K562 (cell line): Measurements from ENCODE around the gene TBX19. TPM values are rescaled to one million over a fixed set of nuclear protein-coding genes. Genes with fewer than 3 reads are reported as not detected.

Source experiments
- ATAC-seq: fragments of 200-7000 bp; cut with Tn5 transposase; 3 replicates; pipeline ENCODE4 v1.9.1; 2020; ENCODE audit warnings: moderate library complexity
- BruUV-seq: library from RNA; stranded (reverse); fragments of 400-500 nt; replicated peaks from 2 replicates; lab custom pipeline; 2021; lab: Mats Ljungman, UMichigan
- CTCF ChIA-PET: fragments of 300-600 bp; formaldehyde crosslinking; extraction: SDS; loops from one replicate; lab custom pipeline; 2021; ENCODE audit warnings: low intra/inter-chr PET ratio; lab: Yijun Ruan, JAX
- POLR2A ChIA-PET: fragments of 300-600, 350-650 bp; sonication (Branson Sonifier 250); formaldehyde crosslinking; extraction: SDS; loops from one replicate; lab custom pipeline; 2021; ENCODE audit warnings: antibody characterized with exemption, inconsistent platforms; lab: Yijun Ruan, JAX
- DNase-seq, 4 experiments: peaks; one replicate each; pipeline versions ENCODE4 v3.0.0 to v3.0.0-alpha.2; 2011 to 2018; ENCODE audit warnings: low spot score in 3 of 4, mixed read lengths in 3 of 4; ENCODE audit errors: extremely low read depth in 1 of 4
- FAIRE-seq: peaks from 2 replicates; lab custom pipeline; 2011; peaks lifted over from hg19 to GRCh38; lab: Jason Lieb, UNC
- H2AFZ ChIP-seq: 2 replicates; pipeline ENCODE4 v1.6.0; 2011; ENCODE audit warnings: low read depth, low read length, control low read depth, inconsistent platforms
- H3K27ac ChIP-seq: fragments of 200-600 bp; 3 replicates; pipeline ENCODE4 v1.8.0; 2011; ENCODE audit warnings: low read depth, mild to moderate bottlenecking, control low read depth, inconsistent platforms, low read length, moderate library complexity, mixed read lengths; ENCODE audit errors: extremely low read depth
- H3K27me3 ChIP-seq, 2 experiments: fragments of 300-600 bp in 1 of 2; 2 replicates in 1 of 2; 3 replicates in 1 of 2; pipeline versions ENCODE4 v1.6.0 to v1.8.0; 2011; ENCODE audit warnings: inconsistent platforms in 2 of 2, low read length in 2 of 2, mild to moderate bottlenecking in 1 of 2, mixed read lengths in 1 of 2, moderate library complexity in 1 of 2; ENCODE audit not compliant: control insufficient read depth in 2 of 2, insufficient read depth in 2 of 2
- H3K36me3 ChIP-seq: fragments of 300-600 bp; 3 replicates; pipeline ENCODE4 v1.8.0; 2011; ENCODE audit warnings: mild to moderate bottlenecking, low read length, inconsistent platforms; ENCODE audit not compliant: control insufficient read depth, insufficient read depth
- H3K4me1 ChIP-seq, 2 experiments: fragments of 200-600 bp in 1 of 2; replicated peaks in 1 of 2; 2 replicates in 1 of 2; 3 replicates in 1 of 2; pipeline versions ENCODE4 v1.5.1 to v1.8.0; 2011; ENCODE audit warnings: inconsistent platforms in 2 of 2, low read length in 2 of 2, mild to moderate bottlenecking in 1 of 2, mixed read lengths in 1 of 2, moderate library complexity in 1 of 2; ENCODE audit not compliant: control insufficient read depth in 2 of 2, insufficient read depth in 2 of 2
- H3K4me2 ChIP-seq: 2 replicates; pipeline ENCODE4 v1.6.1; 2011; ENCODE audit warnings: low read length, control low read depth, inconsistent platforms, mixed read lengths; ENCODE audit not compliant: insufficient read depth
- H3K4me3 ChIP-seq: fragments of 200-600 bp; sonication (generic), shearing (Covaris generic); 2 replicates; pipeline ENCODE4 v1.5.1; 2016; ENCODE audit warnings: control low read depth, inconsistent platforms
- H3K79me2 ChIP-seq: fragments of 200-600 bp; 3 replicates; pipeline ENCODE4 v1.8.0; 2011; ENCODE audit warnings: low read length, inconsistent platforms; ENCODE audit not compliant: control insufficient read depth, insufficient read depth
- H3K9ac ChIP-seq, 2 experiments: 2 replicates each; pipeline versions ENCODE4 v1.6.0 to v1.6.1; 2011; ENCODE audit warnings: low read depth in 2 of 2, low read length in 2 of 2, control low read depth in 1 of 2, inconsistent platforms in 1 of 2, mild to moderate bottlenecking in 1 of 2, mixed read lengths in 1 of 2; ENCODE audit not compliant: insufficient read depth in 1 of 2
- H3K9me1 ChIP-seq: one replicate; pipeline ENCODE4 v1.6.0; 2011; ENCODE audit warnings: inconsistent platforms, mild to moderate bottlenecking, low read length, moderate library complexity; ENCODE audit not compliant: control insufficient read depth, insufficient read depth
- H3K9me3 ChIP-seq: replicated peaks from 2 replicates; pipeline ENCODE4 v1.5.1; 2011; ENCODE audit warnings: low read depth, low read length, inconsistent platforms; ENCODE audit not compliant: control insufficient read depth, insufficient read depth
- H4K20me1 ChIP-seq: replicated peaks from 2 replicates; pipeline ENCODE4 v1.6.1; 2011; ENCODE audit warnings: low read length, inconsistent platforms, mixed read lengths; ENCODE audit not compliant: control insufficient read depth, insufficient read depth
- CBFA2T2 ChIP-seq: fragments of 450-650 bp; conservative IDR thresholded peaks from 2 replicates; pipeline ENCODE4 v1.6.1; 2017; ENCODE audit warnings: mild to moderate bottlenecking
- ESRRB ChIP-seq: fragments of 250-450 bp; sonication (Bioruptor Pico); IDR thresholded peaks from 2 replicates; pipeline ENCODE4 v1.5.0; 2020; ENCODE audit warnings: mild to moderate bottlenecking, moderate library complexity, borderline replicate concordance
- HIVEP1 ChIP-seq: fragments of 250-450 bp; sonication (Bioruptor Pico); IDR thresholded peaks from 2 replicates; pipeline ENCODE4 v1.4.0; 2020; ENCODE audit warnings: mild to moderate bottlenecking
- KDM4B ChIP-seq, 2 experiments: fragments of 450-650 bp in 1 of 2; sonication (generic) in 1 of 2; IDR thresholded peaks; 2 replicates each; pipeline ENCODE4 v1.6.1; 2016 to 2017; ENCODE audit warnings: borderline replicate concordance in 2 of 2, antibody characterized with exemption in 1 of 2, low read depth in 1 of 2, mild to moderate bottlenecking in 1 of 2
- MIER1 ChIP-seq: fragments of 450-650 bp; IDR thresholded peaks from 2 replicates; pipeline ENCODE4 v1.6.1; 2016; ENCODE audit warnings: antibody characterized with exemption, mild to moderate bottlenecking, low read depth
- NFIC ChIP-seq: fragments of 450-650 bp; IDR thresholded peaks from 2 replicates; pipeline ENCODE4 v1.6.1; 2017; ENCODE audit warnings: mild to moderate bottlenecking, inconsistent platforms
- SAFB2 ChIP-seq: fragments of 200-400 bp; formaldehyde crosslinking; IDR thresholded peaks from 2 replicates; pipeline ENCODE4 v1.6.1; 2018; ENCODE audit warnings: borderline replicate concordance, low read length, low read depth, moderate library complexity; ENCODE audit not compliant: severe bottlenecking
- TCF3 ChIP-seq: sonication (generic); formaldehyde crosslinking; IDR thresholded peaks from 2 replicates; pipeline ENCODE4 v1.4.0; 2020; ENCODE audit warnings: mild to moderate bottlenecking, missing genetic modification reagents
- TRIM28 ChIP-seq: fragments of 450-650 bp; IDR thresholded peaks from 2 replicates; pipeline ENCODE4 v1.6.1; 2017
- ZNF444 ChIP-seq: fragments of 250-450 bp; sonication (Bioruptor Pico); IDR thresholded peaks from 2 replicates; pipeline ENCODE4 v1.4.0; 2020; ENCODE audit warnings: mild to moderate bottlenecking, moderate library complexity
- ZNF696 ChIP-seq: fragments of 250-450 bp; sonication (Bioruptor Pico); conservative IDR thresholded peaks from 2 replicates; pipeline ENCODE4 v1.4.0; 2020; ENCODE audit warnings: mild to moderate bottlenecking, moderate library complexity
- ZNF764 ChIP-seq: fragments of 250-450 bp; sonication (Bioruptor Pico); IDR thresholded peaks from 2 replicates; pipeline ENCODE4 v1.4.0; 2020; ENCODE audit warnings: low read depth, mild to moderate bottlenecking, moderate library complexity
- WGBS: fragments of 100-300 bp; shearing (Covaris generic); methylation state at CpG from one replicate; pipeline ENCODE4 v1.1.6; 2016; ENCODE audit warnings: low coverage, mixed read lengths; ENCODE audit not compliant: insufficient coverage; ENCODE audit errors: missing lambda C conversion rate; 5-methylcytosine and 5-hydroxymethylcytosine counted together
- in situ Hi-C: fragments of 300-500 bp; cut with MboI; formaldehyde crosslinking; loops from 4 replicates; pipeline ENCODE4 v1.15.0; 2018; ENCODE audit warnings: inconsistent platforms, mixed read lengths
- intact Hi-C: fragments of 100-400 bp; cut with micrococcal nuclease; formaldehyde crosslinking; loops from 2 replicates; pipeline ENCODE4 v1.14.2; 2022
- polyA plus RNA-seq, 8 experiments: library from polyadenylated mRNA; depleted of rRNA in 4 of 8; stranded (reverse) in 5 of 8; unstranded in 3 of 8; fragments of >200 nt; fragmentation: Nextera tagmentation in 2 of 8; fragmentation: Illumina TruSeq in 1 of 8; extraction: Ambion mirVana in 2 of 8; extraction: Trizol in 1 of 8; gene quantifications; 2 replicates each; pipeline versions ENCODE4 v1.2.1 to v1.2.3, GENCODE V29; 2011 to 2014; ENCODE audit warnings: inconsistent platforms in 1 of 8, missing spikeins in 1 of 8
- total RNA-seq, 7 experiments: library from RNA; depleted of rRNA in 6 of 7; stranded (reverse); fragments of >200 nt in 6 of 7; fragmentation: Illumina TruSeq in 2 of 7; extraction: Trizol in 2 of 7; gene quantifications; 2 replicates each; pipeline versions ENCODE4 v1.2.1 to v1.2.3, GENCODE V29; 2011 to 2021; ENCODE audit warnings: low replicate concordance in 1 of 7
- TF ChIP-seq, protein P1 (sequence below): sonication (generic); formaldehyde crosslinking; IDR thresholded peaks from 2 replicates; pipeline ENCODE4 v1.8.1; 2022; ENCODE audit warnings: missing genetic modification reagents
- TF ChIP-seq, protein P2 (sequence below): fragments of 450-650 bp; formaldehyde crosslinking; IDR thresholded peaks from 2 replicates; pipeline ENCODE4 v1.4.0; 2020; ENCODE audit warnings: mild to moderate bottlenecking
- TF ChIP-seq, protein P3 (sequence below): fragments of 250-450 bp; sonication (Bioruptor Pico); IDR thresholded peaks from 2 replicates; pipeline ENCODE4 v1.4.0; 2020; ENCODE audit warnings: mild to moderate bottlenecking

The TBX19 gene
- total and polyA plus RNA-seq, 9 of the 15 experiments (the other 6 are each of a cell fraction or from before 2014, with no cell fraction given), result 0.32 to 3.1 (median 0.95) TPM

DNA sequence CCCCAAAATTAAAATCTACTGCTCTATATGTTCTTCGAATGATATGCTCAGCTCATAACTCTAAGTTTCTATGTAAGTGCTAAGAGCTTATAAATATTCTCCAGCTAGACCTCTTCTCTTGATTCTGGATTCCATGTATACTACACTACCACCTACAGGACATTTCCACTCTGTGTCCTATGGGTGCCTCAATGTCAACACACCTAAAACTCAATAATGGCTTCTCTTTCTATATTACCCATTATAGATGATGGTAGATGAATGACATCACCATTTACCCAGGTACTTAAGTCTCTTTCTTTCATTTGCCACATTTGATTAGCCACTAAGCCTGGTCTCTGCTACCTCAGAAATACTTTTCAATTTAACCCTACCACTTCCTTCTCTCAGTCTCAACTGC, 41.3 kb downstream of the TBX19 start (continued):
- TF ChIP-seq SAFB2, result no peak
- TF ChIP-seq, protein P1, sequence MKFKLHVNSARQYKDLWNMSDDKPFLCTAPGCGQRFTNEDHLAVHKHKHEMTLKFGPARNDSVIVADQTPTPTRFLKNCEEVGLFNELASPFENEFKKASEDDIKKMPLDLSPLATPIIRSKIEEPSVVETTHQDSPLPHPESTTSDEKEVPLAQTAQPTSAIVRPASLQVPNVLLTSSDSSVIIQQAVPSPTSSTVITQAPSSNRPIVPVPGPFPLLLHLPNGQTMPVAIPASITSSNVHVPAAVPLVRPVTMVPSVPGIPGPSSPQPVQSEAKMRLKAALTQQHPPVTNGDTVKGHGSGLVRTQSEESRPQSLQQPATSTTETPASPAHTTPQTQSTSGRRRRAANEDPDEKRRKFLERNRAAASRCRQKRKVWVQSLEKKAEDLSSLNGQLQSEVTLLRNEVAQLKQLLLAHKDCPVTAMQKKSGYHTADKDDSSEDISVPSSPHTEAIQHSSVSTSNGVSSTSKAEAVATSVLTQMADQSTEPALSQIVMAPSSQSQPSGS (CRISPR knock-in tag), result no peak
- no peak for TF ChIP-seq ZNF696 (CRISPR knock-in tag)
- TF ChIP-seq NFIC, result no peak

DNA sequence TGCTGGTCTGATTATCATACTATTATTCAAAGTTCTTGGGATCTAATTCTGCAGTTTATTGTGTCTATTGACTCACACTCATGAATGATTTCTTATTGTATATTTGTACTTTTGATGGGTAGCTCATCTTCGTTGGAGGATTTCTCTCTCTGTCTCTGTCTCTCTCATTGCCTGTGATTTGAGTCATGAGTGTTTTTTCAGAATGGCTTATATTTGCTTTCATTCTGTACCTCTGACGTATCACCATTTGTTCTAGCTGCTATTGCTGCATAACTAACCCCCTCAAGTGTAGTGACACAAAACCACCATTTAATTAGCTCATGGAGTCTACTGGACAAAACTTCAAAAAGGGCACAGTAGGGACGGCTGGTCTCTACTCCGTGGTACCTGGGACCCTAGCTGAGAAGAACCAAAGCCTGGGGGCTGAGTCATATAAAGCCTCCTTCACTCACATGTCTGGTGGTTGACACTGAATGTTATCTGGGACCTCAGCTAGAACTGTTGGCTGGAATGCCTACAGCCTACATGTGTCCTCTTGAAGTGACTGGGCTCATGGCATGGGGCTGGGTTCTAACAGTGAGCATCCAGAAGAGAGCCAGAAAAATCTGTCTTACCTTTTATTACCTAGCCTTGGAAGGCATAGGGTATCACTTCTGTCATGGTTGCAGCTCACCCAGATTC, 44.2 kb downstream of the TBX19 start:
- CTCF ChIA-PET, result no interaction called here
- Histone ChIP-seq H3K9ac (no peak overlapping the region), H3K4me2 (no peak overlapping the region), H2AFZ (peak overlapping the region; percentile 3; the same call in 1 of the 2 replicates), H3K36me3 (no peaks in the 10 kb centered on the region), H3K79me2 (no peaks in the 10 kb centered on the region), H3K27ac (no peak overlapping the region)
- DNase-seq (no peak), FAIRE-seq (no peak)
- TF ChIP-seq ZNF764 (CRISPR knock-in tag), result no peak
- TF ChIP-seq MIER1, result no peak
- TF ChIP-seq CBFA2T2, result no peak
- TF ChIP-seq KDM4B (IDR thresholded peaks at IDR 0.05; ENCODE audit: borderline replicate concordance in 2 of 2, low read depth in 1 of 2), result no peak
- TF ChIP-seq, protein P2, sequence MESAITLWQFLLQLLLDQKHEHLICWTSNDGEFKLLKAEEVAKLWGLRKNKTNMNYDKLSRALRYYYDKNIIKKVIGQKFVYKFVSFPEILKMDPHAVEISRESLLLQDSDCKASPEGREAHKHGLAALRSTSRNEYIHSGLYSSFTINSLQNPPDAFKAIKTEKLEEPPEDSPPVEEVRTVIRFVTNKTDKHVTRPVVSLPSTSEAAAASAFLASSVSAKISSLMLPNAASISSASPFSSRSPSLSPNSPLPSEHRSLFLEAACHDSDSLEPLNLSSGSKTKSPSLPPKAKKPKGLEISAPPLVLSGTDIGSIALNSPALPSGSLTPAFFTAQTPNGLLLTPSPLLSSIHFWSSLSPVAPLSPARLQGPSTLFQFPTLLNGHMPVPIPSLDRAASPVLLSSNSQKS (CRISPR knock-in tag), result no peak
- TF ChIP-seq, protein P3, sequence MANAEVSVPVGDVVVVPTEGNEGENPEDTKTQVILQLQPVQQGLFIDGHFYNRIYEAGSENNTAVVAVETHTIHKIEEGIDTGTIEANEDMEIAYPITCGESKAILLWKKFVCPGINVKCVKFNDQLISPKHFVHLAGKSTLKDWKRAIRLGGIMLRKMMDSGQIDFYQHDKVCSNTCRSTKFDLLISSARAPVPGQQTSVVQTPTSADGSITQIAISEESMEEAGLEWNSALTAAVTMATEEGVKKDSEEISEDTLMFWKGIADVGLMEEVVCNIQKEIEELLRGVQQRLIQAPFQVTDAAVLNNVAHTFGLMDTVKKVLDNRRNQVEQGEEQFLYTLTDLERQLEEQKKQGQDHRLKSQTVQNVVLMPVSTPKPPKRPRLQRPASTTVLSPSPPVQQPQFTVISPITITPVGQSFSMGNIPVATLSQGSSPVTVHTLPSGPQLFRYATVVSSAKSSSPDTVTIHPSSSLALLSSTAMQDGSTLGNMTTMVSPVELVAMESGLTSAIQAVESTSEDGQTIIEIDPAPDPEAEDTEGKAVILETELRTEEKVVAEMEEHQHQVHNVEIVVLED (CRISPR knock-in tag), result no peak
- TF ChIP-seq ESRRB (CRISPR knock-in tag), result no peak
- TF ChIP-seq ZNF444 (CRISPR knock-in tag), result no peak
- TF ChIP-seq TRIM28, result no peak
- no peak for TF ChIP-seq TCF3 (CRISPR knock-in tag)
- no peak for TF ChIP-seq HIVEP1 (CRISPR knock-in tag)
- TF ChIP-seq, all 486 proteins: peak for 0
- no TSS peak for BruUV-seq
- in situ Hi-C loops, result no loop called here
- POLR2A ChIA-PET, result interaction anchor here (1.2 kb wide), 1 partner anchor 10 kb away, joined by 4 read pairs; no protein-coding TSS in a partner anchor
- 14% methylated on average over 4 of the region's 4 CpGs for WGBS
- Histone ChIP-seq H3K9me1 (no peaks in the 10 kb centered on the region), H3K4me3 (no peak overlapping the region), H3K4me1 (peaks cover 0 to 9% of the 10 kb centered on the region in 2 experiments; a peak in 3 of 5 replicates), H3K27me3 (no peaks in the 10 kb centered on the region), H3K9me3 (no peaks in the 10 kb centered on the region), H4K20me1 (no peaks in the 10 kb centered on the region)
- intact Hi-C loops, result no loop called here
- ATAC-seq, result no peak
